Daoy (cell line): Measurements from ENCODE around the gene SBNO1. TPM values are rescaled to one million over a fixed set of nuclear protein-coding genes. Genes with fewer than 3 reads are reported as not detected.
A peak's percentile ranks its signal among the peaks of the same experiment; 100 is the strongest.
"Not testable (repeated sequence)": the region's sequence is repeated elsewhere in the genome, so short reads cannot be mapped to it uniquely, and the experiment has no call there.

Source experiments
- DNase-seq: peaks from one replicate; pipeline ENCODE4 v3.0.0-alpha.2; 2015; ENCODE audit warnings: low read depth
- total RNA-seq: library from RNA; depleted of rRNA; stranded (reverse); fragments of >200 nt; shearing (Covaris generic); gene quantifications from 2 replicates; pipeline ENCODE4 v1.2.3, GENCODE V29; 2014

SBNO1 gene
- total RNA-seq, 1 experiment from 2014 or later, result 29.7 TPM

DNA sequence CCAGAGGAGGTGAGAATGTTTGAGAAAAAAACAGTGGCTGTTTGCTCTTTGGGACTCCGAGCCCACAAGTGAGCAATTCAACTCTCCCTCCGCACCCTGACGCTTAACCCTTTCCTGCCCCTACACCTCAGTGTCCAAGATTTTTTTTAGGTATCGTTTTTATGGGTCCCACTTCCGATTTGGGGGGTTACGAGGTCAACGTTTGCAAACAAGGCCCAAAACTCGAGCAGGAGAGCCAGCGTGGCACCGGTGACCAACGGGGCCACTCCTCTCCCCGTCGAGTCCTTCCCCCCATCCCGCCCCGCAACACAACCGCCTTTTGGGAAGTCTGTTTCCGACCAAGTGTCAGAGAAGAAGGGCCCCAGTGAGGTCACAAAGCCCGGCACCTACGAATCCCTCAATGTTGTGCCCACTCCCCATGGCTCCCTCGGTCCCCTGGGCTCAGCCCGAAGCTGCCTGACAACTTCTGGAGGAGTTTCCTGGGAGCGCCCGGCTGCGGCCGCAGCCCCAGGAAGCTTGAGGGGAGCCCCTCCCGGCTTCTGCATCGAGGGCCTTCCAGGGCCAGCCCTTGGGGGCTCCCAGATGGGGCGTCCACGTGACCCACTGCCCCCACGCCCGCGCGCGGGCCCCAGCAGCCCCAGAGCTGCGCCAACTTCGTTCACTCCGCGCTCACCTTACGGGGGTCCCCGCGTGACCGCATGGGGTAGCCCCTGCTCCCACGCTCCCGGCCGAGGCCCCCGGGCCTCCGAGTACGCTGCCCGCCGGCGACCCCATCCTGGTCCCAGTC lies 94.2 kb downstream of the SBNO1 start:
- DNase-seq, result peak; percentile 25

- DNase-seq, result no peak
These were observed 94.8 kb downstream of the SBNO1 start for GRCh38 chr12:123269896-123270213.

DNA sequence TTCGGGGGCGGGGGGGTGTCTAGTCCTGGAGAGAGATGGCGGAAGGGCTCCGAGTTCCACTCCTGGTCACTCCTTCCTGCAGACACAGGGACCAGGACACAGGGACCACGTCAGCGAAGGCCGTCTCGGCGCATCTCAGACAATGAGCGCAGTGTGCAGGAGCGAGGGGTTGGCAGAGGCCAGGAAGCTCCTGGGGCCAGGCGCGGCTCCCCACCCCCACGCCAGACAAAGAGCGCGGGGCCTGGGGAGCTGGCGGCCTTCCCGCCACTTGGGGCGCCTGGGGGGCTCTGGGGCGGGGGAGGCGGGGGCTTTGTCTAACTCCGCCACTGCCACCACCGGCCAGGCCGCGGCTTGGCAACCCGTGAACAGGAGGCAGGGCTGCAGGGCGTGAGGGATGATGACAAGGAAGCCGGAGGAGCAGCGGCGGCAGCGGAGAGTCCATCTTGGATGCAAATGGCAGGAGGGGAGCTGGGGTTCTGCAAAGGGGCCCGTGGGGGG lies 95.2 kb downstream of the SBNO1 start:
- no peak for DNase-seq

DNA sequence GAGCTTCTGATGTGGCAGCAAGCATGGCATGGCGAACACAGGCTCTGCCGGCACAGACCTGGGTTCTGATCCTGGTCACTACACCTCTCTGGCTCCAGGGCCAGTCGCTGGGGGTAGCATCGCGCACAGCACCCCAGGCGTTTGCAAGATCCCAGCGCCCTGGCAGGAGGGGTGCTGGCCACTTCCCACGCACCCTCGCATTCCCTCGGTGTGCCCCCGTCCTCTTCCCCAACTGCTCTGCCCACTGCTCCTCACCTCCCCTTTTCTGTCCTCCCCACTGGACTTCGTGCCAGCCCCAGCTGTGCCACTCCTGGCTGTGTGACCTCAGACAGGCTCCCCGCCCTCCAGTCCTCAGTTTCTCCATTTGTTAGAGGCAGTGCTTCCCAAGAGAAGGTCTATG lies 95.8 kb downstream of the SBNO1 start:
- no peak for DNase-seq

DNA sequence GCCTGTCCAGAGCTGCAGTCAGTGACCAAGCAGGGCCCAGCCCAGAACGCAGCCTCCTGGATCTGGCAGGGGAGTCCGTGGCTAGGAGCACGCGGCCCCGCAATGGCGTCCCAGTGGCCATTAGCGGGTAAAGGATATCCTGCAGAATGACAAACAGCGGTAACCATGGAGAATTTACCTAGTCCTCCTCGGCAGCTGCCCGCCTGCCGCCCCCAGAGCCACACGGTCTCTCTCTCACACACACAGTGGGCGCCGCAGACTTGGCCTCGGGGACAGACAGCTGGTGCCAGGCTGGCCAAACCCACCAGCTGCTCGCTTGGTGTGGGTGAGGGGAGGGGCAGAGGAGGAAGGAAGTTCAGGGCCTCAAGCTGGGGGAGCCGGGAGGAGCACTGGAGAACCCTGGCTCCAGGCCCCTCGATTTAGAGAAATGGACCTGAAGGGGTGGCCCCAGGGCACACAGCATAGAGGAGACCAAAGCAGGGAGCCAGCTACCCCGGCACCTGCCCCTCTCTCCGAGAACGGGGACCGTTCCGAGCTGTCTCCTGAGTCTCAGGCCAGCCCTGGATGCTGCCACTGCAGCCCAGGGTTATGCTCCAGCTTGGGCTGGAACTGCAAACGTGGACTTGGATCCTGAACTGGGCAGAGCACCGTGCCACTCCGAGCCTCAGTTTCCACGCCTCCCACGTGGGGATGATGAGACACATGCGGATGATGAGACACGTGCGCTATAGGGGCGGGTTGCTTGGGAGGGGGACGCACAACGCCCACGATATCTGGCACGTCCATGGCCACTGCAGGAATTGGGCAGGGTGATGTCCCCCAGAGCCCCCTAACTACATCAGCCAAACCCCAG lies 96.4 kb downstream of the SBNO1 start:
- no peak for DNase-seq

DNA sequence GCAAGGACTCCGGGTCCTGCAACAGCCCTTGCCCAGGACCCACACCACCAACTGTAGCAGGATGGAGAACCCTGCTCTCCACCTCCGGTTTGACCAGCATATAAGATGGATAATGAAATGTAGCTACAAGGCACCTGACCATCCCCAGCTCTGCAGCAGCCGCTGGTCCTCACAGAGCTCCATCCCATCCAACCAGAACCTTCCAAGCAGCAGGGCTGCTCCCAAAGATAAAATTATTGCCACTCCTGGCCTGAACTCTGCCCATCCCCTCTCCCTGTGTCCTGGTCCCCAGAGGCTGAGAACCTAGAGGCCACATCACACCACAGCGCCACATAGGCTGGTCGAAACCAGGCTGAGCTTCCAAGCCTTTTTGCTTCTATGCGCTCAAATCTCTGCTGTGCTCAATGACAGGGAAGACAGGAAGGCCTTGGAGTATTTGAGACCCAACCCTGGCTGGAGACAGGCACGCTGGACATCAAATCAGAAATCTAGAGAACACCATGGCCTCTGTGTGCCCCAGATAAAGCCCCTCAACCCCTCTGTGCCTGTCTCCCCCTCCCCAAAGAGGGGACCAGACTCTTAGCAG lies 97.2 kb downstream of the SBNO1 start:
- no peak for DNase-seq

DNA sequence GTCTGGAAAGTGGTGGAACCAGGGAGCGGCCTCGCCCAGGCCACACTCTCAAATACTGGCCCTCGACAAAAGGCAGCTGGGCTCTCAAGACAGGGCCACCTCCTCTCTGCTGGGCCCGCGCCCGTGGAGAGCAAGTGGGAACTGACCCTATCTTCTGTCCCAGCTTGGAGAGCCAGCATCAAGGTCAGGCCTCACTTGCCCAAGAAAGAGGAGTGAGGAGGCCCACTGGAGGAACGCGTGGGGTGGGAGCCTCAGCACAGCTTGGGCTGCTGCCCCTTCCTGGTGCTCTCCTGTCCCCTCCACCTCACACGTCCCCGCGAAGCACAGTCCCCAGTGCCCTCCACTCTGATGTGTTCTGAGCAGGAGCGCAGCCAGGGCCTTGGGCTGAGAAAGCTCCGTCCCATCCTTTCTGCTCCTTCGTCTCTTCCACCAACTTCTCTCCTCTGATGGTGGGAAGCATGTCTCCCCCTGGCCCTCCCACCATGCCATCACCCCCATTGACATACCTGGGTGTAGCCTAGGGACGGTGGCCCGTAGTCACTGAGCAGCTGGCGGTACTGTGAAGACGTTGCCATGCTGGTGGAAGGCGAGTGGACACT lies 97.9 kb downstream of the SBNO1 start:
- no peak for DNase-seq

DNA sequence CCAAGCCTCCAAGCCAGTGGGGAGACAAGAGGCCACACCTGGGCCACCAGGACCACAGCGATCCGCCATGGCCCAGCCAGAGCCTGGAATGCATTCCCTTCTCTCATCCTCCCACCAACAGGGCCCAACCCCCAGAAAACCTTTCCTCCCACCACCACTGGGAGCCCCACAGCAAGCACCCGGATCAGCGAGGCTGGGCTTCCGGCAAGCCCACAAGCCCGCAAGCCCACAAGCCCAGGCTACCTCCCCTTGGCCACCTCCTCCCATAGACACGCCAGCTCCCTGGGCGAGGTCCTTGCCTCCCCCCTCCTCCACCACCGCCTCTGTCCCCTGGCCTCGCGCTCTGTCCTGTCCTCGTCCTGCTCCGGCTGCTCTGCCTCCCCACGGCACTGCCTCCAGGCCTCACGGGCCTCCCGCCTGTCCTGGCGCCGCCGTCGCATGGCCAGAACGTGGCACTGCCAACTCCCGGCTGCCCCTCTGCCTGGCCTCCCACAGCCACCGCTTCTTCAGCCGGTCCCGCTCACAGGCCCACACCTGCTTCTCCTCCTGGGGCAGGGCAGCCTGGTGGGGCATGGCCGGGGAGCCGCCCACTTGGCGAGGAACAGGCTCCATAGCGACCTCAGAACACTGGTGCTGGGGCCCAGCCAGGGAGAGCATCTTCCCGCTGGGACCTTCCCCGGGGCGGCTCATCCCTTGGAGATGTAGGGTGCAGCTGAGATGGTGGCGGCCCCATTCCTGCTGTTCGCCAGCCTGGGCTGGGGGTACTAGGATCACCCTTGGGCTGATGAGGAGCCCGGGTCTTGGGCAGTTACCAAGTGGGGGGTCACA lies 98.6 kb downstream of the SBNO1 start:
- DNase-seq, result no peak

DNA sequence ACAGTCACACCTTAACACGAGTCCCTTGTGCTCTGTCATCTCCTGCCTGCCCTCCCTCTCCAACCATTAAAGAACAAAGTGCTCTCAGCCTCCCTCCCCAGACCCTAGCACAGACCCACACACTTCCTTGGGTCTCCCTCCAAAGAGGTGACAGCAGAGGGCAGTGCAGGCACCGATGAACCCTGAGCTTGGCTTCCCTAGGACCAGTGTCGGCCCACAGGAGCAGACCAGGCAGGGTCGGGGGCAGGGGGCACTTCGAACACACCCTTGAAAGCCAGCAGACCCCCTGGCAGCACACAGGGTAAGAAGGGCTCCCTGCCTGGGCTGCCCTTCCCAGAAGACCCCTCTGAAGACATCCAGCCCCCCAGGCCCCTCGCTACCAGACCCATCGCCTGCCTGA lies 100.0 kb downstream of the SBNO1 start:
- DNase-seq, result no peak

- DNase-seq, result no peak
These were observed 101.3 kb downstream of the SBNO1 start for GRCh38 chr12:123263196-123263817.

GRCh38 chr12:123261196-123261595 lies 103.5 kb downstream of the SBNO1 start:
- no peak for DNase-seq

DNA sequence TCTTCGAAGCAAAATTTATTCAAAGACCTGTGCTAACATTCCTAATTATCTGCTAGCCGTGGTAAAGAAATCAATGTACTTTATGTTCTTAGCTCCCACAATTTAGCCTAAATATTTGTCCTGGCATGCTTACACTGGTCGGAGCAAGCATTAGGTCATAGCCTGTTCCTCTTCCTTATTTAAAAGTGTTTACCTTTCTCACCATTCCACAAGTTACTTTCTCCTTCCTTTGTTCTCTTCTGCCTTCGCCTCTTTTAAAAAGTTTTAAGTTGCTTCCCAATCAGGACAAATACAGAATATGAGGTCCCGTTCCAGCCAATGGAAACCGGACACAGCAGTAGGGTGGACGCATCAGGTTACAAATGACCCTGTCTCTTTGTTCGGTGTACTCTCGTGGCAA lies 104.6 kb downstream of the SBNO1 start:
- no peak for DNase-seq

GRCh38 chr12:123258593-123258992 lies 106.1 kb downstream of the SBNO1 start:
- no peak for DNase-seq

GRCh38 chr12:123254853-123255446 lies 109.7 kb downstream of the SBNO1 start:
- no peak for DNase-seq

GRCh38 chr12:123253641-123254459 lies 110.8 kb downstream of the SBNO1 start:
- no peak for DNase-seq

DNA sequence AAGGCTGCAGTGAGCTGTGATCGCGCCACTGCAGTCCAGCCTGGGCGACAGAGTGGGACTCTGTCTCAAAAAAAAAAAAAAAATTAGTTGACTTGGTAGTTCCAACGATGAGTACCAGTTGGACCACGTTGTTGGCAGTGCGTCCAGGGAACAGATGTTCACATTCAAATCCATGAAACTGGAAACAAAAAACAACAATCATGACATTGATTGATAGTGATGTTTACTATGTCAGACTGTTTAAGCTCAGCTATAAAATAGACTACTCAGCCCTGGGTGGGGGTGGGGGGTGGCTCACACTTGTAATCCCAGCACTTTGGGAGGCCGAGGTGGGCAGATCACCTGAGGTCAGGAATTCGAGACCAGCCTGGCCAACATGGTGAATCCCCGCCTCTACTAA lies 112.3 kb downstream of the SBNO1 start:
- DNase-seq, result not testable (repeated sequence)

GRCh38 chr12:123251403-123252076 lies 113.1 kb downstream of the SBNO1 start:
- DNase-seq, result no peak

DNA sequence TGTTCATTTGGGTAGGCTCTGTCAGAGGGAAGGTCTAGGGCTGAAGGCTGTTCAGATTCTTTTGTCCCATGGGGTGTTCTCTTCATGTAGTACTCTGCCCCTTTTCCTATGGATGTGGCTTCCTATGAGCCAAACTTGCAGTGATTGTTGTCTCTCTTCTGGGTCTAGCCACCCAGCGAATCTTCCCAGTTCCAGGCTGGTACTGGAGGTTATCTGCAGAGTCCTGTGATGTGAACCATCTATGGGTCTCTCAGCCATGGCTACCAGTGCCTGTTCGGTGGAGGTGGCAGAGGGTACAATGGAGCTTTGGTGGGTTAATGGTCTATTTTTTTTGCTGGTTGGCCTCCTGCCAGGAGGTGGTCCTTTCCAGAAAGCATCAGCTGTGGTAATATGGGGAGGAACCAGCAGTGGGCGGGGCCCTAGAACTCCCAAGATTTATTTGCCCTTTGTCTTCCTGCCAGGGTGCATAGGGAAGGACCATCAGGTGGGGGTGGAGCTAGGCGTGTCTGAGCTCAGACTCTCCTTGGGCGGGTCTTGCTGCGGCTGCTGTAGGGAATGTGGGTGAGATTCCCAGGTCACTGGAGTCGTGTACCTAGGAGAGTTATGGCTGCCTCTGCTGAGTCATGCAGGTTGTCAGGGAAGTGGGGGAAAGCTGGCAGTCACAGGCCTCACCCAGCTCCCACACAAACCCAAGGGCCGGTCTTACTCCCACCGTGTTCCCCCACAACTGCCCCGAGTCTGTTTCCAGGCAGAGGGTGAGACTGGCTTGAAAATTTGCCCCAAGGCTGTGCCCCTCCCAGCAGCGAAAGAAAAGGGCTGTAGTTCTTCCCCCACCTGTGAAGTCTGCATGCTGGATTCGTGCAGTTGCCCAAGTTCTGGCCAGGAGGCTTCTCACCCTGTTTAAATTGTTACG lies 113.9 kb downstream of the SBNO1 start:
- DNase-seq, result peak; percentile 68
